ENCODE results near the gene UVRAG. TPM values are rescaled to one million over a fixed set of nuclear protein-coding genes. Genes with fewer than 3 reads are reported as not detected.

Gene UVRAG
- total RNA-seq, 1 experiment from 2014 or later = 29.5 TPM

GRCh38 chr11:75840522-75840921, 25.5 kb downstream of the UVRAG start:
- DNase-seq (ENCODE audit: low read depth, low spot score) (no peak), ATAC-seq (no peak)
- no peak for TF ChIP-seq CTCF (IDR thresholded peaks at IDR 0.05)
- no peak for TF ChIP-seq POLR2AphosphoS5 (IDR thresholded peaks at IDR 0.05; ENCODE audit: low read depth, low read length)
- no peak for TF ChIP-seq TCF7L2 (IDR thresholded peaks at IDR 0.05; ENCODE audit: low read depth, low read length)
- TF ChIP-seq SIN3A (IDR thresholded peaks at IDR 0.05; ENCODE audit: borderline replicate concordance, insufficient read depth, low read depth, low read length) = no peak
- TF ChIP-seq REST (IDR thresholded peaks at IDR 0.05; ENCODE audit: insufficient read depth in 1 of 2, low read depth in 2 of 2, low read length in 1 of 2) = no peak
- no peak overlapping the region for H3K27ac ChIP-seq (ENCODE audit: low read length)
- TSS peak; percentile 18 for BruUV-seq (replicated peaks)
- POLR2A ChIA-PET = no interaction called here
- peaks cover 12% of the 10 kb centered on the region for H3K4me1 ChIP-seq (ENCODE audit: control insufficient read depth, insufficient read depth, low read length)
- in situ Hi-C loops (cut with HindIII; ENCODE audit: low pct_unique_long_range_greater_than_20kb, low sequenced_read_pairs) (no loop called here), intact Hi-C loops (cut with micrococcal nuclease; ENCODE audit: unreplicated experiment) (no loop called here)
- no peaks in the 10 kb centered on the region for H3K27me3 ChIP-seq (ENCODE audit: control insufficient read depth, insufficient read depth, low read length)
- no peaks in the 10 kb centered on the region for H3K36me3 ChIP-seq (ENCODE audit: control insufficient read depth, insufficient read depth, low read length)
- H3K4me3 ChIP-seq (ENCODE audit: low read depth in 2 of 2, low read length in 2 of 2) = no peak overlapping the region
- CTCF ChIA-PET = no interaction called here
- no peaks in the 10 kb centered on the region for H3K9me3 ChIP-seq (ENCODE audit: control insufficient read depth, insufficient read depth, low read depth, low read length)

GRCh38 chr11:75841739-75842138, 26.7 kb downstream of the UVRAG start:
- in situ Hi-C loops (cut with HindIII; ENCODE audit: low pct_unique_long_range_greater_than_20kb, low sequenced_read_pairs) = no loop called here

More at GRCh38 chr11:75841739-75842138, 26.7 kb downstream of the UVRAG start:
- Histone ChIP-seq H3K4me3 (ENCODE audit: low read depth in 2 of 2, low read length in 2 of 2) (no peak overlapping the region), H3K27me3 (ENCODE audit: control insufficient read depth, insufficient read depth, low read length) (no peaks in the 10 kb centered on the region), H3K9me3 (ENCODE audit: control insufficient read depth, insufficient read depth, low read depth, low read length) (no peaks in the 10 kb centered on the region), H3K36me3 (ENCODE audit: control insufficient read depth, insufficient read depth, low read length) (no peaks in the 10 kb centered on the region), H3K4me1 (ENCODE audit: control insufficient read depth, insufficient read depth, low read length) (peaks cover 12% of the 10 kb centered on the region), H3K27ac (ENCODE audit: low read length) (no peak overlapping the region)
- intact Hi-C loops (cut with micrococcal nuclease; ENCODE audit: unreplicated experiment) = no loop called here
- DNase-seq (ENCODE audit: low read depth, low spot score) (no peak), ATAC-seq (no peak)
- no peak for TF ChIP-seq SIN3A (IDR thresholded peaks at IDR 0.05; ENCODE audit: borderline replicate concordance, insufficient read depth, low read depth, low read length)
- TF ChIP-seq CTCF (IDR thresholded peaks at IDR 0.05) = no peak
- TF ChIP-seq TCF7L2 (IDR thresholded peaks at IDR 0.05; ENCODE audit: low read depth, low read length) = no peak
- no peak for TF ChIP-seq POLR2AphosphoS5 (IDR thresholded peaks at IDR 0.05; ENCODE audit: low read depth, low read length)
- TF ChIP-seq REST (IDR thresholded peaks at IDR 0.05; ENCODE audit: insufficient read depth in 1 of 2, low read depth in 2 of 2, low read length in 1 of 2) = no peak
- no TSS peak for BruUV-seq (replicated peaks)
- ChIA-PET POLR2A (no interaction called here), CTCF (interaction anchor here (0.6 kb wide), 1 partner anchor 26 kb away, joined by 3 read pairs; no protein-coding TSS in a partner anchor)

All from Panc1 (cell line).